CD4-positive, alpha-beta T cell treated with Interleukin-15 for 1 hour (primary cell): Measurements from ENCODE around the gene PRUNE1.
A peak's percentile ranks its signal among the peaks of the same experiment; 100 is the strongest.

Experiments used
- DNase-seq: peaks from one replicate; pipeline ENCODE4 v3.0.0-alpha.2; 2020

PRUNE1 gene, protein sequence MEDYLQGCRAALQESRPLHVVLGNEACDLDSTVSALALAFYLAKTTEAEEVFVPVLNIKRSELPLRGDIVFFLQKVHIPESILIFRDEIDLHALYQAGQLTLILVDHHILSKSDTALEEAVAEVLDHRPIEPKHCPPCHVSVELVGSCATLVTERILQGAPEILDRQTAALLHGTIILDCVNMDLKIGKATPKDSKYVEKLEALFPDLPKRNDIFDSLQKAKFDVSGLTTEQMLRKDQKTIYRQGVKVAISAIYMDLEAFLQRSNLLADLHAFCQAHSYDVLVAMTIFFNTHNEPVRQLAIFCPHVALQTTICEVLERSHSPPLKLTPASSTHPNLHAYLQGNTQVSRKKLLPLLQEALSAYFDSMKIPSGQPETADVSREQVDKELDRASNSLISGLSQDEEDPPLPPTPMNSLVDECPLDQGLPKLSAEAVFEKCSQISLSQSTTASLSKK

DNA sequence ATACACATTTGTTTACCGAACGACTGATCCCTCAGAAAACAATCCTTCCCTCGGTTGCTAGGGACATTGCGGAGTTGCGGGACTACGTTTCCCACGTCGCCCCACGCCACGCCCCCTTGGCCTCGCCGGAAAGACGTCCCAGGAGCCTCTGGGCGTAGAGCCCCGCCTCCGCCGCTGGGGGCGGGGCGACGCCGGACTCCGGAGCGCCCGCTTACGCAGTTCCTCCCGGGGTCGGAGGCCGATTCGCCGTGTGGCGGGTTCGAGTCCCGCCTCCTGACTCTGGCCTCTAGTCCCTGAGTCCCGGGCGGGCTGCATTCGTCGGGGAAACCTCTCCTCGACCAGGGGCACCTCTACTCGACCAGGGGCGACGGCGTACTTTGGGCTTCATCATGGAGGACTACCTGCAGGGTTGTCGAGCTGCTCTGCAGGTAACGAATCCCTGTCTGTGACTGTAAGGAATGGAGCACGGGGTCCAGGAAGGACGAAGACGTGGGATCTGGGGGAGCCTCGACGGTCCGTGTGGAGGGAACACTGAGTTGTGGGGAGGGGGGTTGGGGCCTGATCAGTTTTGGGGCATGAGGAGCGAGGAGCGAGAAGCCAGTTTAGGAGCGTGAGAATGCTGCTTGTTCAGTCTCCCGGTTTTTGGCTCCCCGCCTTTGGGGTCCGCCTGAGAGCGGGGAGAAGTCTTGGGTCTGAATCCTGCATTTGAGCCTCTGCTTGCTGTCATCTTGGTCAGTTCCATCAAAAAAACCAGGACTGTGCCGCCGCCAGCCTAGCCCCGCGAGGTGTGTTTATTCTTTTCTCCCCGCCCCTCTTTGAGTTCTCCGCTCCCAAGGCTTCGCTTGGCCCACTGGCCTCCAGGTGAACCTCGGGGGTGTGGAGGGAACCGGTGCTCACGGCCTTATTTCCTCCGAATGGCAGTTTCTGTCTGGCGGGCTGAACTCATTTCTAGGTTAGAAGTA lies at the start of gene PRUNE1:
Gene PRUNE1 (plus strand): TSS at position 206 of the 962 bp plus-strand sequence. CDS start 184 bp downstream, at position 390.
- DNase-seq = peak; percentile 98

DNA sequence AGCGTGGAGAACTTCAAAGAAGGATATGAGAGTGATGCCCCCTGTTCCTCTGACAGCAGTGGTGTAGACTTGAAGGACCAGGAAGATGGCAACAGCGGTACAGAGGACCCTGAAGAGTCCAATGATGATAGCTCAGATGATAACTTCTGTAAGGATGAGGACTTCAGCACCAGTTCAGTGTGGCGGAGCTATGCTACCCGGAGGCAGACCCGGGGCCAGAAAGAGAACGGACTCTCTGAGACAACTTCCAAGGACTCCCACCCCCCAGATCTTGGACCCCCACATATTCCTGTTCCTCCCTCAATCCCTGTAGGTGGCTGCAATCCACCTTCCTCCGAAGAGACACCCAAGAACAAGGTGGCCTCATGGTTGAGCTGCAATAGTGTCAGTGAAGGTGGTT lies 47.6 kb upstream of the PRUNE1 start:
- DNase-seq = no peak

DNA sequence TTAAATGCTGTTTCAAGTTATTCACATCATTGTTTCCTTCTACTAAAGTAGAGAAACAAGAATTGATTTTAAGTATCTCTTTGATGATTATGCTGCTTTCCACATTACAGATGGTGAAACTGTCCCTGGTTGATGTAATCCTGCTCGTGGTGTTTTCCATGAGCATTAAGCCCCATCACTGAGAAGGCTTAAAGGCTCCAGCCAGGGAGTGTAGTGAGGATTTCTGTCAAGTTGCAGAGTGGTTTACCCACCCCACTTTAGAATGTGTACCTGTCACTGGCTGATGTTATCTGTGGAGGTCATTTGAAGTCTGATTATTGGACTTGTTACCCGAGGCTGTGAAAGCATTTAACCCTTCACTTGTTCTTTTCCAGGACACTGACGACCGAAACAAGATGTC lies 46.5 kb upstream of the PRUNE1 start:
- no peak for DNase-seq

DNA sequence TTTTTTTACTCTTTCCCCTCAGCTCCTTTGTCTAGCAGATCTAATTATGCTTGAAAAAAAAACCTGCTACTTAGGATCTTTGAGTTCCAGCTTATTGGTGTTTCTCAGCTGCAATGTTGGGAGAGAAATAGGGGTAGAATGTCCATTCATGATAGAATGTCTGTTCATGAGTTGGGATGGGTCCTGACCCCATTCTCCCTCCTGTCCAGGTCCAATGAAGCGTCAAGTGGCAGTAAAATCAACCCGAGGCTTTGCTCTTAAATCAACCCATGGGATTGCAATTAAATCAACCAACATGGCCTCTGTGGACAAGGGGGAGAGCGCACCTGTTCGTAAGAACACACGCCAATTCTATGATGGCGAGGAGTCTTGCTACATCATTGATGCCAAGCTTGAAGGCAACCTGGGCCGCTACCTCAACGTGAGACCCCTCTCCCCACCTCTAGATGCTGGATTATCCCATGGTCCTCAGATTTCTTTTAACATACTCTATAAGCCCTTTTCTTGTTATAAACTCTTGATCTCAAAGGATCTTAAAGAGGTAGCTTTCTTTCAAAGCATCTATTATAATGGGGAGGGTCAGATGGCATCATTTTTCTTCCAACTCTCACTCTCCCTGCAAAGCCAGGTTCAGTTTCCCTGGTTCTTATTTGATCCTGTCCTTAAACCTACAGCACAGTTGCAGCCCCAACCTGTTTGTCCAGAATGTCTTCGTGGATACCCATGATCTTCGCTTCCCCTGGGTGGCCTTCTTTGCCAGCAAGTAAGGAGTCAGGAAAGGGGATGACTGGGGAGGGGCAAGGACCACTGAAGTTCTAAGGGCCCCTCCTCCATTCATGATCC lies 44.7 kb upstream of the PRUNE1 start:
- DNase-seq = no peak

DNA sequence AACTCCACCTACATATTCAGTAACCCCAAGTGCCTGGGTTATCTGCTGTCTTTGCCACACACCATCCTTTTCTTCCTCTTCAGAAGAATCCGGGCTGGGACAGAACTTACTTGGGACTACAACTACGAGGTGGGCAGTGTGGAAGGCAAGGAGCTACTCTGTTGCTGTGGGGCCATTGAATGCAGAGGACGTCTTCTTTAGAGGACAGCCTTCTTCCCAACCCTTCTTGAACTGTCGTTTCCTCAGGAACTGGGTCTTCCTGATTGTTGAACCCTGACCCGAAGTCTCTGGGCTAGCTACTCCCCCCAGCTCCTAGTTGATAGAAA lies 44.1 kb upstream of the PRUNE1 start:
- DNase-seq = no peak

DNA sequence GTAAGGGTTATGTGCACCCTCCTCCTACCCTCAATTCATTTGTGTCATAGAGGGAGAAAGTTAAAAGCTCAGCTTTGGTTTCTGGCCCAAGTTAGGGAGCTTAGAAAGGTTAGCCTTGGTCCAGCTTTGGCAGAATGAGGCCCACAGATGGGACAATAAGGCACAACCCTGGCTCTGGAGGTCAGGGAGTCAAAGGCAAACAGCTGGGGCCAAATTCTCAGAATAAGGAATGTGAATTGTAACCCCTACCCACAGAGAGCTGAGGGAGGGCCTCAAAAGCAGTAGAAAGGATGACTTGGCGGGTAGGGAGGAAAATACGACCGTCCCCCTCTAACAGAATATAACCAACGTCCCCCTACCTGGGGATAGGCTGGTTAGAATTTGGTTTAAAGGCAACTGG lies 42.6 kb upstream of the PRUNE1 start:
- DNase-seq = no peak

DNA sequence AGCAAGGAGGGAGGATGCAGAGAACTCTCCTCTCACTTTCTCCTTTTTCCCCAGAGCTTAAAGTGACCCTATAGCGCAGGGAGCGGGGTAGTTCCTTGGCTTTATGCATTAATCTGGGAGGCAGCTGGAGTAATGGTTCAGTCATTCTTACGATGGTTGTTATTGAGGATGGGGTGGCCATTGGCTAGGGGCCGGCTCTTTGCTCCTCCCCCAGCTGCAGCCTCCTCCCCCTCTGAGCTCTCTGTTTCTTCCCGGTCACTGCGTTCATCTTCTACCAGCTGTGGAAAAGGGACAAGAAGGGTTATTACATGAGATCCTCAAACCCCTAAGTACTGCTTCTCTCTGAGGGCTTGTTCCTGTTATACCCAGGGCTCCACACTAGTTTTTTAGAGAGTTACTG lies 42.2 kb upstream of the PRUNE1 start:
- DNase-seq = no peak

DNA sequence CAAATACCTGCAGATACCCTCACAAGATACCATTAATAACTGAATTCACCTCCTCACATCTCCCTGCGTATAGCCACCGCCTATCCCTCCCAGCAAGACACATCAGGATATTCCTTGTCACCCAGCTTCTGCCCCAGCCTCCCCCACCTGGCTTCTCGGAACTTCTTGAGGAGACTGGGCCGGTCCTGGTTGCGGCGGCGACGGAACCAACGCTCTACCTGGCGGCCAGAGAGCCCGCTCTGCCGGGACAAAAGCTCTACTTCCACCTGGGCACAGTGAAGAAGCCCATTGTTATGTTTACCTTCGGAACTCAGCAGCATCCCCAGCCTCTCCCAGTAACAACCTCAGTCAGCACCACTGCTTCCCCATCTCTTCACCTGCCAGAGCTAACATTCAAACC lies 40.3 kb upstream of the PRUNE1 start:
- DNase-seq = no peak

DNA sequence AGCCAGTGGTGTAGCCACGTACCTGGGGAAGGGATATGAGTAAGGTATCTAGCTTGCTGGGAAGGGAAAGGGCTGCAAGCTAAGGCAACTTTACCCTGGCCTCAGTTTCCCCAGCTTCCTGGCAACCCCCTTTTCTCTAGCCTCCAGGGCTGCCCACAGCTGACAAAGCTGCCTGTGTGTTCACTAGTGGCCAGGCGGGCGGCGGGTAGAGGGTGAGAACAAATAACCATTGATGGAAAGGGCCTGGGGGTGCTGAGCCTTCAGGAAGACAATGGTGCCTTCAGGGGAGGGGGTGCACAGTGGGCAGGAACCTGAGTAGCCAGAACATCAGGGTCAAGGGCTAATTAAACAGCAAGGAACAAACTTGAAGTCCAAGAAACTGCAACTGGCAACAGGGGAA lies 39.8 kb upstream of the PRUNE1 start:
- DNase-seq = no peak

DNA sequence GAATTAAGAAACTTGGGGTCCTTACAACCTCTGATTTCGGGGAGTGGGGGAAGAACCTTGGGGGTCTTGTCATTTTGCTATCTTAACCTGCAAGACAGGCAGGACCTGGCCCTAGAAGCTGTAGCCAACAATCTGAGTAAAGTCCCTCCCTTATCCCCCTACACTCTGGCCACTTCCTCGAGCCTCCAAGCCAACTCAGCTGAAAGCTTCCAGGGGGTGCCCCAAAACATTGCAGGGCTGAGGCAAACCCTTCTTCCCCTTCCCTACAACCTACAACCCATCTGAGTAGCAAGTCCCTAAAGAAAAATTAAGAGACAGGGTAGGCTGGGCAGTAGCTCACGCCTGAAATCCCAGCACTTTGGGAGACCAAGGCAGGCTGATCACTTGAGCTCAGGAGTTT lies 38.6 kb upstream of the PRUNE1 start:
- no peak for DNase-seq

DNA sequence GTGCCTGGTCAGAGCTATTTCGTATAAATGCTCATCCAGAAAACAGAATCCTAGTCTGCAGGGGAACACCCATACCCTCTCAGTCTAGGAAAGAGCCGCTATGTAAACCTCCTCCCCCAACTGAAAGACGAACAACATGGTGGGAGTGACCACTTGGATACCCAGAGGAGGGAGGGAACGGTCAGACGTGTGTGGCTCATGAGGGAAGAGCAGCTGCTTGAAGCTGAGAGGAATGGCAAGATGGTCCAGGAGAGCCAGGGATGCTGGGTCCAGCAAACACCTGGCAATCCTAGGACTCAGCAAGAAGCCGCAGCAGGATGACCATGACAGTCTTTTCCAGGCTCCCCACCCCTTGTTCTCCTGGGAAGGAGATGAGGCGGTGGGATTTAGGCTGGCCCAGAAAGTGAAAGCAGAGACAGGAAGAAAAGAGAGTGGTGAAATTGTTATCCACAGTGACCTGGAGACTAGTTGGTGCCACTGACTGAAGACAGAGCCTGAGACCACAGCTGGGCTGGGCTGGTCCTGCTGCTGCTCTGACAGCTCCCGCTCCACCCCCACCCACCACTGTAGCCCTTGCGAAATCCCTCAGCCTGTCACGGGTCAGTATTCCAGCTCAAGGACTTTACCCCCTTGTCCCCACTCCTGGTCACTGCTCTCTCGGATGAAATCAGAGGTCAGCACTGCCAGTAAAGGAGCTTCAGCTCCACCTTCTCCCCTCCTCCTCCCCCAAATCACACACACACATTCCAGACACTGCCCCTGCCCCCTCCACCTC lies 37.3 kb upstream of the PRUNE1 start:
- DNase-seq = no peak

DNA sequence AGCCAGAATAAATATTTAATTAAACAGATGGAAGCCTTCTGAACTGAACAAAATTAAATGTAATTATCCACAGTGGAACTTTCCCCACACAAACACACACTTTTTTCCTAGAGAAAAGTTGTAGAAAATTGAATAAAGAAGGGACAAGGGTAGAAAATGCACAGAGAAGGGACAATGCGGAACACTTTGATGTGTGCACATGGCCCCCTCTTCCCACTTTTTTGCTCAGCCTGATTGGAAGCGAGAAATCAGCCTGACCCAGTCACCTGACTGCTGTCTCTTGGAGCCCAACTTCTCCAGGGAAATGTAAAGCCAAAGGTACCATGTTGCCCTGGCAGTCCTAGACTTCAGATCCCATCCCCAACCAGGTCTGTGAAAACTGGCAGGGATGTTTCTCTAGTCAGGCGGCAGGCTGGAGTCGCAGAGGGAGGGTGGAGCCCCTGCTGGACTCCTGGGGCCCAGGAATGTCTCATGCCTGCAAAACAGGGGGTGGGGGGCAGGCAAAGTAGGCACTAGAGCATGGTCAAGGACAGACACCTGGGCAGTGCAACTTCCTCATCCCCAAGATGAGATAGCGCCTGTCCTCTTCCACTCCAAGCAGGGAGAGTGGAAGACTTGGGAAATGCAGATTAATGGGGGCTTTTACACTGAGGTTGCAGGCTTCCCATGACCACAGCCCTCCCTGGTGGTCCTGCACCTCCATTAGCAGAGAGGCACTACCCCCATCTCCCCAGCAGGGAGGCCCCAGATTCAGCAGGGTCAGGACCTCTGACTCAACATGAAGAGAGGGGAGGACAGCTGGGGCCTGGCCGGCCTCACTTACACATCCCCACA lies 36.4 kb upstream of the PRUNE1 start:
- peak; percentile 22 for DNase-seq

DNA sequence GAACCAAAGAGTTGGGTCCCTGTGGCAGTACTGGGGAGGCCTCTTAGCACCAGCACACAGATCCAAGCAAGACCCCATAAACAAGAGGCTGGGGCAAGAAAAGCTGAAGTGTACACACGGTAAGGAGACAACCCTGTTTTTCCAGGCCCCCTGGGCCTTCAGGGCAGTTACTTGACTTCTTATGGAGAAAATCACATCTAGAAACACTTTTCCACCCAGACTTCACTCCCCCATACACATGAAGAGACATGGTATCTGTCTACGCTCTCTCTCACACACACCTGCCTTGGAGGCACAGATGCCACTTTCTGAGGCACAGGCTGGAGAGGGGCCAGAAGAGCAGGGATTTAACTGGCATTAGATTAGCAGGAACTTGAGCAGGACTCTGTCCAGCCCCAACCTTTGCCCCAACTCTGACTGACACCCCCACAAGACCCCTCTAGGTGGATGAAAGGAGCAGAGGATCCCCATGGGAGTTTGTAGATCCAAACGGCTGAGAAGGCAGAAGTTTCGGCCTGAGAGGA lies 35.8 kb upstream of the PRUNE1 start:
- DNase-seq = no peak

DNA sequence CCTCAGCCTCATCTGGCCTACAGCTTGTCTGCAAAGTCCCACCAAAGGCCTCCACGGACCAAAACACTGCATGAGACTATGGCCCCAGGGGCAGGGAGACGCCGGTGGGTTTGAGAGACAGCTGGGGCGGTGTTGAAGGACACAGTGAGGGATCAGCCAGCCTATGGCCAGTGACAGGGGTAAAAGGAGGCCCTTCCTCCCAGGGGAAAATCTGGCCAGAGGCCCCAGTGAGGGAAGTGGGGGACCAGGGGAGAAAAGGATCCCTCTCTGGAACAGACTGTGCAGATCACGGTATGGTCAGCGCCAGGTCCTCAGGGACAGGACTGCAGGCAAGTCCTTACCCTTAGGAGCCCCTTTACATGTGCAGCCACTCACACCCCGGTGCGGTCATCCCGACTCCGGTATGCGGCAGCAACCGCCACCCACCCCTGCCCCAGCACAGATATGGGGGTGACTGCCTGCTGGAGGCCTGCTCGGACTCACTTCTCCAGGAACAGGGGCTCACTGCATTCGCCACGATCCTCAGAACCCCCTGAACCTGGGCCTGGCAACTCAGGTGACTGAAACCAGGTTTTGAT lies 34.9 kb upstream of the PRUNE1 start:
- no peak for DNase-seq

DNA sequence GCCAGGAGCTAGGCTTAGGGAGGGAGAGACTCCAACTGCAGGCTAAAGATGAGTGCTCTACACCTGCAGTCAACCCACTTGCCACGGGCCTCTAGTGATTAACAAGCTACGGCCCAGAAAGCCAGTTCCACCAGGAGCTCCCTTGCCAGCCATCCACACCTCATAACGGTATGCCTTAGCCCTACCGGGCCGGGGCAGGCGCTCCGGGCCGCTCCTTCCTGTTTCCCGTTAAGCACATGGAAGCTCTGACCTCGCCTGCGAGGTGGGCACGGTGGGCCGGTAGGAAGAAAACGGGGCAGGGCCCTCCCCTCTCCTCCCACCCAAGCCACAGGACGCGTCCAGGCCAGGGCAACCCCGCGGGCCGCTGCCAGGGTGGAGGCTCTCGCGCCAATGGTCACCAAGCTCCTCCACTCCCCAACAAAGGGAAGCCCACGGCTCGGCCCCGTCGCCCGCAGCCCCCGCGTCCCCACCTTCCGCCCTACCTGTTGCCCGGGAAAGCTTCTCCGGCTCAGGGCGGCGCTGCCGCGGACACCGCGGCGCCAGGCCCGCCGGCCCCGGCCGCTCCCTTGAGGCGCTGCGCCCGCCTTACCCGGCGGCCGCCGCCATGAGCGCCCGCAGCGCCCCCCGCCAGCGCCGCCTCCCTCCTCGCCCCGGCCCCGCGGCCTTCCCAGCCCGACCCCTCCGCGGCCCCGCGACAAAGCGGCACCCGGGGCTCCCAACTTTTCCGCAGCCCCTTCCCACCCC lies 34.2 kb upstream of the PRUNE1 start:
- peak; percentile 18 for DNase-seq

DNA sequence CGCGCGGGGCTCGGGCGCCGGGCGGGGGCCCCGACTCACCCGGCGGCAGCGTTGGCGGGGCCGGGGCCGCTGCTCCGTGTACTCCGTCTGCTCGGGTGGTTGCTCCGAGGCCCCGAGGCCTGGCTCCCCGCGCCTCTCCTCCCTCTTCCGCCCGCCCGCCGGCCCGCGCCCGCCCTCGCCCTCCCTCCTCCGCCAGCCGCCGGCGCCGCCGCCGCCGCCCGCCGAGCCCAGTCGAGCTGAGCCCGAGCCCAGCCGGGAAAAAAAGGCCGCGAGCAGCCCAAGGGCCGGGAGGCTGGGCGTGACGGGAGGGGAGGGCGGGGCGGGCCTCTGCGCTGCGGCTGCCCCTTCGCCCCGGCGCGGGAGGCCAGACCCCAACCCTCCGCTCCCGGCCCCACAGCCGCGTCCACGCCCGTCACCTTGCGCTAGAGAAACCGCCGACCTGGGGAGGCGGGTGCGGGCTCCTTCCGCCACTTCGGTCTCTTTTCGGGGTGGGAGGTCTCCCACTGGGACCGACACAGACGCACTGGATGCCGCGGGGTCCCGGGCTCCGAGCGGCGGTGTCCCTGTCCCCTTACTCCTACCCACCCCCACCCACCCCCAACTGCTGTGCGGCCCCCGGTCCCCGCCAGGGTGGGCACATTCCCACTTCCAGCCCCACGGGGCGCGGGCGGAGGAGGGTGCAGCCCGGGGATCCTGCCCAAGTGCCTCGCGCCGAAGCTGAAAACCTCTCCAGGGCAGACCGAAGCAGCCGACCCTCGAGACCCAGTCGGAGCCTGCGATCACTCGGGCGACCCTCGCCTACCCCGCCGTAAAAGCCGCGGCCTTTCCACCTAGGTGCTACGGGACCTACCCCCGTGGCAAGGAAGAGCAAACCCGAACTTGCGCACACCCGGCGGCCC lies 33.4 kb upstream of the PRUNE1 start, which contains the start of gene CERS2:
Gene CERS2 (minus strand): TSS at position 256 of the 899 bp plus-strand sequence. CDS start 5,745 bp downstream, outside the sequence.
- peak; percentile 79 for DNase-seq

DNA sequence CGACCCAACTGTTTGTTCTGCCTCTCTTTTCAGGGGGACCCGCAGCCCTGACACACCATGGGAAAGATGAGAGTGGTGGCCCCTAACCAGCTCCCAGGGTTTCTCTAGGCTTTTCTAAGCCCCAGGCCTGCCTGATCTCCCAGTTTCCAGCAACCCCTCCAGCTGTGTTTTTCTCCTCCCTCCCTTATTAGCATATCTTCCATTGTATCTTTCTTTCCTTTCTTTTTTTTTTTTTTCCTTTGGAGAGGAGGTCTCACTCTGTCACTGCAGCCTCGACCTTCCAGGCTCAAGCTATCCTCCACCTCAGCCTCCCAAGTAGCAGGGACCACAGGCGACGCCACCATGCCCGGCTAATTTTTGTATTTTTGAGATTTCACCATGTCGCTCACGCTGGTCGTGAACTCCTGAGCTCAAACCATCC lies 31.8 kb upstream of the PRUNE1 start:
- DNase-seq = no peak

DNA sequence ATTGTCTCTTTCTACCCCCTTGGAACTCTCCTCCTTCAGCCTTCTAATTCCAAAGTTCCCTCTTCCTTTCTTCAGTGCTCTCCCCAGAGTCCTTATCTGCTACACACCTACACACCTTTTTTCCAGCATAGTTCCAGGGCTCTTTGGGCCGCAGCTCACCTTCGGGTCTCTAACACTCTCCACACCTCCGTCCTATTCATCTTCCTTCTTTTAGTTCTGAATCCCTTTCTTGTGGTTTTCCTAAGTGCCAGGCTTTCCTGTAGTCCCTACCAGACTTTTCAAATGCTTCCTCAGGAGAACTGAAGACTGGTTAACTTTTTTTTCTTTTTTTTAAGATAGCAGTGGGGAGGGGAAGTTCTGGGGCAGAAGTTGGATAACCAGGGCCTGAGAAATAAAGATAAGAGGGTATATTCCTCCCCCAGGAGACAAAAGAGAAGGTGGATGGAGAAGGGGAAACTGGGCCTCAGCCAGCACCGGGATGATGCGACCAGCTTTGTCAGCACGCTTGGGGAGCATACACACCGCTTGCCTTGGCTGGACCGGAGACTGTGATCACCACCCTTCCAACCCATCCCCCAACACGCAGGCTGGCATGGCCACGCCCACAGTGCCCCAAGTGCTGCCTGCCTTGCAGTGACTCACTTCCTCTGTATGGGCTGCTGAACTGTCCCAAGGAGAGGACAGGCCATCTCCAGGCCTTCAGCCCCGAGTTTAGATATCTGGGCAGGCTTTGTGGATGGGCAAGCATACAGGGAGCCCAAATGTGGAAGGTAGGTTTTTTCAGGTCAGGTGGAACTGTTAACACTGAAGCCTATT lies 31.2 kb upstream of the PRUNE1 start:
- DNase-seq = peak; percentile 87
